ENCODE results near the gene PARM1.

- TF ChIP-seq, protein P1, sequence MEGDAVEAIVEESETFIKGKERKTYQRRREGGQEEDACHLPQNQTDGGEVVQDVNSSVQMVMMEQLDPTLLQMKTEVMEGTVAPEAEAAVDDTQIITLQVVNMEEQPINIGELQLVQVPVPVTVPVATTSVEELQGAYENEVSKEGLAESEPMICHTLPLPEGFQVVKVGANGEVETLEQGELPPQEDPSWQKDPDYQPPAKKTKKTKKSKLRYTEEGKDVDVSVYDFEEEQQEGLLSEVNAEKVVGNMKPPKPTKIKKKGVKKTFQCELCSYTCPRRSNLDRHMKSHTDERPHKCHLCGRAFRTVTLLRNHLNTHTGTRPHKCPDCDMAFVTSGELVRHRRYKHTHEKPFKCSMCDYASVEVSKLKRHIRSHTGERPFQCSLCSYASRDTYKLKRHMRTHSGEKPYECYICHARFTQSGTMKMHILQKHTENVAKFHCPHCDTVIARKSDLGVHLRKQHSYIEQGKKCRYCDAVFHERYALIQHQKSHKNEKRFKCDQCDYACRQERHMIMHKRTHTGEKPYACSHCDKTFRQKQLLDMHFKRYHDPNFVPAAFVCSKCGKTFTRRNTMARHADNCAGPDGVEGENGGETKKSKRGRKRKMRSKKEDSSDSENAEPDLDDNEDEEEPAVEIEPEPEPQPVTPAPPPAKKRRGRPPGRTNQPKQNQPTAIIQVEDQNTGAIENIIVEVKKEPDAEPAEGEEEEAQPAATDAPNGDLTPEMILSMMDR (IDR thresholded peaks at IDR 0.05; ENCODE audit: poor library complexity): no peak
- TF ChIP-seq EZH2 (IDR thresholded peaks at IDR 0.05; ENCODE audit: borderline replicate concordance) (no peak), EZH2phosphoT487 (IDR thresholded peaks at IDR 0.05; ENCODE audit: low read depth, severe bottlenecking, unreplicated experiment) (no peak)
Observed at GRCh38 chr4:74970577-74970976, 37.7 kb downstream of the PARM1 start.

Measured in hepatocyte (in vitro differentiated cells).